GM23338 (cell line): ENCODE data around the gene NXPE3.
"Not testable (repeated sequence)": the region's sequence is repeated elsewhere in the genome, so short reads cannot be mapped to it uniquely, and the experiment has no call there.

Source experiments
- EZH2 ChIP-seq: fragments of 200-600 bp; sonication (generic); IDR thresholded peaks from one replicate; pipeline ENCODE4 v1.8.0; 2017; ENCODE audit warnings: antibody characterized with exemption, mild to moderate bottlenecking, low read depth; ENCODE audit not compliant: unreplicated experiment
- EZH2phosphoT487 ChIP-seq: fragments of 200-600 bp; sonication (generic); IDR thresholded peaks from one replicate; pipeline ENCODE4 v1.8.1; 2018; ENCODE audit warnings: antibody characterized with exemption; ENCODE audit not compliant: unreplicated experiment
- POLR2AphosphoS5 ChIP-seq: IDR thresholded peaks from 2 replicates; pipeline ENCODE4 v1.6.1; 2016; ENCODE audit warnings: antibody characterized with exemption, low read depth
- TF ChIP-seq, protein P1 (sequence below), 2 experiments: fragments of 200-600 bp in 1 of 2; sonication (generic) in 1 of 2; conservative IDR thresholded peaks; 2 replicates each; pipeline versions ENCODE4 v1.5.1 to v1.6.1; 2016 to 2017; ENCODE audit warnings: antibody characterized with exemption in 2 of 2, low read depth in 2 of 2, mild to moderate bottlenecking in 2 of 2, moderate library complexity in 1 of 2
- TF ChIP-seq, protein P2 (sequence below): fragments of 250-450 bp; sonication (Bioruptor Pico); IDR thresholded peaks from 2 replicates; pipeline ENCODE4 v1.5.0; 2020; ENCODE audit warnings: mild to moderate bottlenecking, moderate library complexity

DNA sequence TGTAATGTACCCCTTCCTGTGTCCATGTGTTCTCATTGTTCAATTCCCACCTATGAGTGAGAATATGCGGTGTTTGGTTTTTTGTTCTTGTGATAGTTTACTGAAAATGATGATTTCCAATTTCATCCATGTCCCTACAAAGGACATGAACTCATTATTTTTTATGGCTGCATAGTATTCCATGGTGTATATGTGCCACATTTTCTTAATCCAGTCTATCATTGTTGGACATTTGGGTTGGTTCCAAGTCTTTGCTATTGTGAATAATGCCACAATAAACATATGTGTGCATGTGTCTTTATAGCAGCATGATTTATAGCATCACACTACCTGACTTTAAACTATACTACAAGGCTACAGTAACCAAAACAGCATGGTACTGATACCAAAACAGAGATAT, 33.1 kb upstream of the NXPE3 start:
- TF ChIP-seq, protein P1, sequence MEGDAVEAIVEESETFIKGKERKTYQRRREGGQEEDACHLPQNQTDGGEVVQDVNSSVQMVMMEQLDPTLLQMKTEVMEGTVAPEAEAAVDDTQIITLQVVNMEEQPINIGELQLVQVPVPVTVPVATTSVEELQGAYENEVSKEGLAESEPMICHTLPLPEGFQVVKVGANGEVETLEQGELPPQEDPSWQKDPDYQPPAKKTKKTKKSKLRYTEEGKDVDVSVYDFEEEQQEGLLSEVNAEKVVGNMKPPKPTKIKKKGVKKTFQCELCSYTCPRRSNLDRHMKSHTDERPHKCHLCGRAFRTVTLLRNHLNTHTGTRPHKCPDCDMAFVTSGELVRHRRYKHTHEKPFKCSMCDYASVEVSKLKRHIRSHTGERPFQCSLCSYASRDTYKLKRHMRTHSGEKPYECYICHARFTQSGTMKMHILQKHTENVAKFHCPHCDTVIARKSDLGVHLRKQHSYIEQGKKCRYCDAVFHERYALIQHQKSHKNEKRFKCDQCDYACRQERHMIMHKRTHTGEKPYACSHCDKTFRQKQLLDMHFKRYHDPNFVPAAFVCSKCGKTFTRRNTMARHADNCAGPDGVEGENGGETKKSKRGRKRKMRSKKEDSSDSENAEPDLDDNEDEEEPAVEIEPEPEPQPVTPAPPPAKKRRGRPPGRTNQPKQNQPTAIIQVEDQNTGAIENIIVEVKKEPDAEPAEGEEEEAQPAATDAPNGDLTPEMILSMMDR (conservative IDR thresholded peaks at IDR 0.05; ENCODE audit: low read depth in 2 of 2): not testable (repeated sequence)
- not testable (repeated sequence) for TF ChIP-seq EZH2phosphoT487, EZH2, POLR2AphosphoS5
- TF ChIP-seq, protein P2, sequence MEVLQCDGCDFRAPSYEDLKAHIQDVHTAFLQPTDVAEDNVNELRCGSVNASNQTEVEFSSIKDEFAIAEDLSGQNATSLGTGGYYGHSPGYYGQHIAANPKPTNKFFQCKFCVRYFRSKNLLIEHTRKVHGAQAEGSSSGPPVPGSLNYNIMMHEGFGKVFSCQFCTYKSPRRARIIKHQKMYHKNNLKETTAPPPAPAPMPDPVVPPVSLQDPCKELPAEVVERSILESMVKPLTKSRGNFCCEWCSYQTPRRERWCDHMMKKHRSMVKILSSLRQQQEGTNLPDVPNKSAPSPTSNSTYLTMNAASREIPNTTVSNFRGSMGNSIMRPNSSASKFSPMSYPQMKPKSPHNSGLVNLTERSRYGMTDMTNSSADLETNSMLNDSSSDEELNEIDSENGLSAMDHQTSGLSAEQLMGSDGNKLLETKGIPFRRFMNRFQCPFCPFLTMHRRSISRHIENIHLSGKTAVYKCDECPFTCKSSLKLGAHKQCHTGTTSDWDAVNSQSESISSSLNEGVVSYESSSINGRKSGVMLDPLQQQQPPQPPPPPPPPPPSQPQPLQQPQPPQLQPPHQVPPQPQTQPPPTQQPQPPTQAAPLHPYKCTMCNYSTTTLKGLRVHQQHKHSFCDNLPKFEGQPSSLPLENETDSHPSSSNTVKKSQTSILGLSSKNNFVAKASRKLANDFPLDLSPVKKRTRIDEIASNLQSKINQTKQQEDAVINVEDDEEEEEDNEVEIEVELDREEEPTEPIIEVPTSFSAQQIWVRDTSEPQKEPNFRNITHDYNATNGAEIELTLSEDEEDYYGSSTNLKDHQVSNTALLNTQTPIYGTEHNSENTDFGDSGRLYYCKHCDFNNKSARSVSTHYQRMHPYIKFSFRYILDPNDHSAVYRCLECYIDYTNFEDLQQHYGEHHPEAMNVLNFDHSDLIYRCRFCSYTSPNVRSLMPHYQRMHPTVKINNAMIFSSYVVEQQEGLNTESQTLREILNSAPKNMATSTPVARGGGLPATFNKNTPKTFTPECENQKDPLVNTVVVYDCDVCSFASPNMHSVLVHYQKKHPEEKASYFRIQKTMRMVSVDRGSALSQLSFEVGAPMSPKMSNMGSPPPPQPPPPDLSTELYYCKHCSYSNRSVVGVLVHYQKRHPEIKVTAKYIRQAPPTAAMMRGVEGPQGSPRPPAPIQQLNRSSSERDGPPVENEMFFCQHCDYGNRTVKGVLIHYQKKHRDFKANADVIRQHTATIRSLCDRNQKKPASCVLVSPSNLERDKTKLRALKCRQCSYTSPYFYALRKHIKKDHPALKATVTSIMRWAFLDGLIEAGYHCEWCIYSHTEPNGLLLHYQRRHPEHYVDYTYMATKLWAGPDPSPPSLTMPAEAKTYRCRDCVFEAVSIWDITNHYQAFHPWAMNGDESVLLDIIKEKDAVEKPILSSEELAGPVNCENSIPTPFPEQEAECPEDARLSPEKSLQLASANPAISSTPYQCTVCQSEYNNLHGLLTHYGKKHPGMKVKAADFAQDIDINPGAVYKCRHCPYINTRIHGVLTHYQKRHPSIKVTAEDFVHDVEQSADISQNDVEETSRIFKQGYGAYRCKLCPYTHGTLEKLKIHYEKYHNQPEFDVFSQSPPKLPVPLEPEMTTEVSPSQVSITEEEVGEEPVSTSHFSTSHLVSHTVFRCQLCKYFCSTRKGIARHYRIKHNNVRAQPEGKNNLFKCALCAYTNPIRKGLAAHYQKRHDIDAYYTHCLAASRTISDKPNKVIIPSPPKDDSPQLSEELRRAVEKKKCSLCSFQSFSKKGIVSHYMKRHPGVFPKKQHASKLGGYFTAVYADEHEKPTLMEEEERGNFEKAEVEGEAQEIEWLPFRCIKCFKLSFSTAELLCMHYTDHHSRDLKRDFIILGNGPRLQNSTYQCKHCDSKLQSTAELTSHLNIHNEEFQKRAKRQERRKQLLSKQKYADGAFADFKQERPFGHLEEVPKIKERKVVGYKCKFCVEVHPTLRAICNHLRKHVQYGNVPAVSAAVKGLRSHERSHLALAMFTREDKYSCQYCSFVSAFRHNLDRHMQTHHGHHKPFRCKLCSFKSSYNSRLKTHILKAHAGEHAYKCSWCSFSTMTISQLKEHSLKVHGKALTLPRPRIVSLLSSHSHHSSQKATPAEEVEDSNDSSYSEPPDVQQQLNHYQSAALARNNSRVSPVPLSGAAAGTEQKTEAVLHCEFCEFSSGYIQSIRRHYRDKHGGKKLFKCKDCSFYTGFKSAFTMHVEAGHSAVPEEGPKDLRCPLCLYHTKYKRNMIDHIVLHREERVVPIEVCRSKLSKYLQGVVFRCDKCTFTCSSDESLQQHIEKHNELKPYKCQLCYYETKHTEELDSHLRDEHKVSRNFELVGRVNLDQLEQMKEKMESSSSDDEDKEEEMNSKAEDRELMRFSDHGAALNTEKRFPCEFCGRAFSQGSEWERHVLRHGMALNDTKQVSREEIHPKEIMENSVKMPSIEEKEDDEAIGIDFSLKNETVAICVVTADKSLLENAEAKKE: not testable (repeated sequence)
